ENCODE measurements around the gene CD248.

CD248 gene

GRCh38 chr11:66291303-66291705, 25.5 kb downstream of the CD248 start:
- no peak overlapping the region for H3K4me3 ChIP-seq (ENCODE audit: low read length)
- no peak for DNase-seq (ENCODE audit: low read depth)
- TF ChIP-seq CTCF (IDR thresholded peaks at IDR 0.05; ENCODE audit: insufficient read depth, low read depth, low read length, missing control alignments), result no peak

- H3K4me3 ChIP-seq (ENCODE audit: low read length), result no peak overlapping the region
- TF ChIP-seq CTCF (IDR thresholded peaks at IDR 0.05; ENCODE audit: insufficient read depth, low read depth, low read length, missing control alignments), result no peak
- no peak for DNase-seq (ENCODE audit: low read depth)
These were observed 26.6 kb downstream of the CD248 start for GRCh38 chr11:66290330-66290621.

GRCh38 chr11:66289548-66290329, 27.1 kb downstream of the CD248 start:
- H3K4me3 ChIP-seq (ENCODE audit: low read length), result peak overlapping the region; percentile 69
- TF ChIP-seq CTCF (IDR thresholded peaks at IDR 0.05; ENCODE audit: insufficient read depth, low read depth, low read length, missing control alignments), result no peak
- DNase-seq (ENCODE audit: low read depth), result no peak

GRCh38 chr11:66288671-66289547, 27.9 kb downstream of the CD248 start, which contains the start of gene YIF1A:
TSS of gene YIF1A (minus strand) at chr11:66289143. CDS start at chr11:66288985, 158 bp downstream.
- no peak for TF ChIP-seq CTCF (IDR thresholded peaks at IDR 0.05; ENCODE audit: insufficient read depth, low read depth, low read length, missing control alignments)
- peak; percentile 100 for DNase-seq (ENCODE audit: low read depth)
- peak within 1 kb of the TSS; percentile 79 for H3K4me3 ChIP-seq (ENCODE audit: low read length)

GRCh38 chr11:66287889-66288670, 28.8 kb downstream of the CD248 start:
- DNase-seq (ENCODE audit: low read depth), result no peak
- no peak for TF ChIP-seq CTCF (IDR thresholded peaks at IDR 0.05; ENCODE audit: insufficient read depth, low read depth, low read length, missing control alignments)
- H3K4me3 ChIP-seq (ENCODE audit: low read length), result peak overlapping the region; percentile 79

- TF ChIP-seq CTCF (IDR thresholded peaks at IDR 0.05; ENCODE audit: insufficient read depth, low read depth, low read length, missing control alignments), result no peak
- H3K4me3 ChIP-seq (ENCODE audit: low read length), result no peak overlapping the region
- DNase-seq (ENCODE audit: low read depth), result no peak
These were observed 29.5 kb downstream of the CD248 start for GRCh38 chr11:66287211-66287888.
